H9 (cell line): ENCODE measurements around the gene TNIK. TPM values are rescaled to one million over a fixed set of nuclear protein-coding genes. Genes with fewer than 3 reads are reported as not detected.

ENCODE experiments used
- DNase-seq: peaks from one replicate; pipeline ENCODE4 v3.0.0-alpha.2; 2017
- H2AFZ ChIP-seq: one replicate; pipeline ENCODE4 v1.6.1; 2013; ENCODE audit warnings: mild to moderate bottlenecking, low read length, control low read depth, moderate library complexity
- H2AK5ac ChIP-seq: 2 replicates; pipeline ENCODE4 v1.6.1; 2013; ENCODE audit warnings: low read length, control low read depth, mixed read lengths; ENCODE audit not compliant: insufficient read length
- H2BK120ac ChIP-seq: one replicate; pipeline ENCODE4 v1.6.1; 2013; ENCODE audit warnings: low read depth, mild to moderate bottlenecking, low read length, control low read depth, inconsistent platforms; ENCODE audit not compliant: poor library complexity, severe bottlenecking
- H2BK12ac ChIP-seq: 2 replicates; pipeline ENCODE4 v1.6.1; 2013; ENCODE audit warnings: low read length, control low read depth, mixed read lengths, low read depth; ENCODE audit not compliant: insufficient read length
- H2BK15ac ChIP-seq: 2 replicates; pipeline ENCODE4 v1.6.1; 2013; ENCODE audit warnings: low read depth, low read length, control low read depth
- H2BK20ac ChIP-seq: one replicate; pipeline ENCODE4 v1.6.1; 2013; ENCODE audit warnings: low read depth, mild to moderate bottlenecking, low read length, control low read depth, inconsistent platforms; ENCODE audit not compliant: poor library complexity, severe bottlenecking
- H2BK5ac ChIP-seq: 2 replicates; pipeline ENCODE4 v1.6.1; 2013; ENCODE audit warnings: low read length, control low read depth, mixed read lengths; ENCODE audit not compliant: insufficient read length
- H3K14ac ChIP-seq: 2 replicates; pipeline ENCODE4 v1.6.1; 2013; ENCODE audit warnings: low read length, control low read depth; ENCODE audit not compliant: insufficient read depth
- H3K18ac ChIP-seq: 2 replicates; pipeline ENCODE4 v1.6.1; 2013; ENCODE audit warnings: low read depth, mild to moderate bottlenecking, mixed read lengths, low read length, control low read depth; ENCODE audit not compliant: insufficient read length
- H3K23ac ChIP-seq: 2 replicates; pipeline ENCODE4 v1.6.1; 2013; ENCODE audit warnings: low read length, control low read depth, mixed read lengths, low read depth; ENCODE audit not compliant: insufficient read length
- H3K23me2 ChIP-seq: 2 replicates; pipeline ENCODE4 v1.6.1; 2013; ENCODE audit warnings: low read depth, mild to moderate bottlenecking, mixed read lengths, low read length, control low read depth; ENCODE audit not compliant: insufficient read length, poor library complexity, severe bottlenecking
- H3K27ac ChIP-seq: 2 replicates; pipeline ENCODE4 v1.5.1; 2013; ENCODE audit warnings: low read length, control low read depth, mixed read lengths, low read depth; ENCODE audit not compliant: insufficient read length
- H3K27me3 ChIP-seq: 2 replicates; pipeline ENCODE4 v1.6.1; 2013; ENCODE audit warnings: low read length, control low read depth, inconsistent platforms; ENCODE audit not compliant: insufficient read depth
- H3K4ac ChIP-seq: 2 replicates; pipeline ENCODE4 v1.6.1; 2013; ENCODE audit warnings: low read depth, mild to moderate bottlenecking, control low read depth, inconsistent platforms, low read length, moderate library complexity
- H3K4me1 ChIP-seq: 2 replicates; pipeline ENCODE4 v1.6.1; 2013; ENCODE audit warnings: low read length, control low read depth, inconsistent platforms; ENCODE audit not compliant: insufficient read depth
- H3K4me2 ChIP-seq: 2 replicates; pipeline ENCODE4 v1.6.1; 2013; ENCODE audit warnings: low read length, control low read depth, mixed read lengths; ENCODE audit not compliant: insufficient read length, insufficient read depth
- H3K56ac ChIP-seq: 2 replicates; pipeline ENCODE4 v1.6.1; 2013; ENCODE audit warnings: low read depth, mild to moderate bottlenecking, mixed read lengths, low read length, control low read depth; ENCODE audit not compliant: insufficient read length
- H3K79me1 ChIP-seq: 2 replicates; pipeline ENCODE4 v1.6.1; 2013; ENCODE audit warnings: low read depth, mild to moderate bottlenecking, moderate library complexity, low read length, control low read depth, inconsistent platforms; ENCODE audit not compliant: insufficient read depth, poor library complexity, severe bottlenecking
- H3K79me2 ChIP-seq: 2 replicates; pipeline ENCODE4 v1.6.1; 2013; ENCODE audit warnings: low read length, control low read depth, inconsistent platforms; ENCODE audit not compliant: insufficient read depth
- H3K9ac ChIP-seq: 2 replicates; pipeline ENCODE4 v1.6.1; 2013; ENCODE audit warnings: low read length, control low read depth, mixed read lengths; ENCODE audit not compliant: insufficient read length; ENCODE audit errors: extremely low read depth
- H3K9me3 ChIP-seq: one replicate; pipeline ENCODE4 v1.6.1; 2013; ENCODE audit warnings: low read depth, low read length, inconsistent platforms; ENCODE audit not compliant: control insufficient read depth
- H3T11ph ChIP-seq: one replicate; pipeline ENCODE4 v1.6.1; 2013; ENCODE audit warnings: mild to moderate bottlenecking, low read length, control low read depth, inconsistent platforms
- H4K20me1 ChIP-seq: one replicate; pipeline ENCODE4 v1.6.1; 2013; ENCODE audit not compliant: control insufficient read depth, insufficient read length, insufficient read depth
- H4K5ac ChIP-seq: 2 replicates; pipeline ENCODE4 v1.6.1; 2013; ENCODE audit warnings: low read depth, mild to moderate bottlenecking, mixed read lengths, low read length, control low read depth; ENCODE audit not compliant: insufficient read length
- H4K8ac ChIP-seq: replicated peaks from 2 replicates; pipeline ENCODE4 v1.6.1; 2013; ENCODE audit warnings: low read length, control low read depth, mixed read lengths, low read depth; ENCODE audit not compliant: insufficient read length
- H4K91ac ChIP-seq: 2 replicates; pipeline ENCODE4 v1.6.1; 2013; ENCODE audit warnings: low read depth, mild to moderate bottlenecking, moderate library complexity, mixed read lengths, low read length, control low read depth; ENCODE audit not compliant: insufficient read length
- H3K27ac Mint-ChIP-seq, 3 experiments: 2 replicates in 2 of 3; 3 replicates in 1 of 3; pipeline ENCODE4 v1.8.0; 2020 to 2021; ENCODE audit warnings: mixed read lengths in 3 of 3, mild to moderate bottlenecking in 1 of 3, moderate library complexity in 1 of 3
- H3K27me3 Mint-ChIP-seq: 2 replicates; pipeline ENCODE4 v1.8.0; 2021; ENCODE audit warnings: low read depth, mild to moderate bottlenecking, moderate library complexity, mixed read lengths
- H3K36me3 Mint-ChIP-seq, 3 experiments: 2 replicates in 2 of 3; 3 replicates in 1 of 3; pipeline ENCODE4 v1.8.0; 2020 to 2021; ENCODE audit warnings: low read depth in 3 of 3, mixed read lengths in 3 of 3; ENCODE audit not compliant: insufficient read depth in 1 of 3
- H3K4me1 Mint-ChIP-seq, 2 experiments: 2 replicates each; pipeline ENCODE4 v1.8.0; 2020; ENCODE audit warnings: mixed read lengths in 2 of 2
- H3K4me3 Mint-ChIP-seq, 2 experiments: 2 replicates in 1 of 2; 3 replicates in 1 of 2; pipeline ENCODE4 v1.8.0; 2020 to 2021; ENCODE audit warnings: mild to moderate bottlenecking in 2 of 2, mixed read lengths in 2 of 2, moderate library complexity in 1 of 2
- H3K9me3 Mint-ChIP-seq, 2 experiments: 2 replicates in 1 of 2; 3 replicates in 1 of 2; pipeline ENCODE4 v1.8.0; 2020; ENCODE audit warnings: mild to moderate bottlenecking in 2 of 2, mixed read lengths in 2 of 2, moderate library complexity in 1 of 2
- CTCF ChIP-seq: fragments of 200-600 bp; sonication (generic); conservative IDR thresholded peaks from 3 replicates; pipeline ENCODE4 v1.8.0; 2021; ENCODE audit warnings: antibody characterized with exemption, mild to moderate bottlenecking
- WGBS: extraction: QIAGEN DNeasy Blood & Tissue Kit; methylation state at CpG from one replicate; pipeline ENCODE4 v1.1.7; 2013; ENCODE audit warnings: missing lambda C conversion rate, low lambda C conversion rate, mixed read lengths; ENCODE audit not compliant: insufficient read length; ENCODE audit errors: extremely low coverage; 5-methylcytosine and 5-hydroxymethylcytosine counted together
- total RNA-seq: library from RNA; stranded (reverse); gene quantifications from 2 replicates; pipeline ENCODE4 v1.2.1, GENCODE V29; 2021

The TNIK gene
- total RNA-seq, 1 experiment from 2014 or later = 15.9 TPM

- Histone ChIP-seq H2BK12ac (no peak overlapping the region), H2AFZ (no peak overlapping the region), H4K91ac (no peak overlapping the region), H3T11ph (no peak overlapping the region), H4K8ac (no peak overlapping the region), H2BK5ac (no peak overlapping the region), H2AK5ac (no peak overlapping the region), H3K4ac (no peak overlapping the region), H2BK120ac (no peak overlapping the region), H4K20me1 (no peaks in the 10 kb centered on the region), H3K79me2 (no peaks in the 10 kb centered on the region), H3K18ac (no peak overlapping the region), H3K23ac (no peak overlapping the region), H3K27ac (no peak overlapping the region), H2BK20ac (no peak overlapping the region), H3K4me1 (no peaks in the 10 kb centered on the region), H3K9ac (no peak overlapping the region), H3K27me3 (no peaks in the 10 kb centered on the region), H4K5ac (no peak overlapping the region), H2BK15ac (no peak overlapping the region), H3K14ac (no peak overlapping the region), H3K4me2 (no peak overlapping the region), H3K23me2 (no peaks in the 10 kb centered on the region), H3K56ac (no peak overlapping the region), H3K9me3 (no peaks in the 10 kb centered on the region), H3K79me1 (no peaks in the 10 kb centered on the region)
- DNase-seq = no peak
- no peaks in the 10 kb centered on the region for H3K9me3 Mint-ChIP-seq
- TF ChIP-seq CTCF = no peak
- H3K36me3 Mint-ChIP-seq = peaks cover 0 to 3% (median 2%) of the 10 kb centered on the region in 3 experiments; a peak in 3 of 7 replicates
- no peaks in the 10 kb centered on the region for H3K4me1 Mint-ChIP-seq
- WGBS = no CpG with 5 or more reads among the region's 7 CpGs
- 0 out of 7 replicates have a peak overlapping the region, but pooled peaks of 1 of the 3 experiments have one; percentile 44 for H3K27ac Mint-ChIP-seq
- H3K4me3 Mint-ChIP-seq = no peak overlapping the region
- no peaks in the 10 kb centered on the region for H3K27me3 Mint-ChIP-seq
These were observed 310.6 kb downstream of the TNIK start for GRCh38 chr3:171149526-171150116.
